GM19043 (cell line): ENCODE results near the gene SH3BGRL.
"Not testable (repeated sequence)": the region's sequence is repeated elsewhere in the genome, so short reads cannot be mapped to it uniquely, and the experiment has no call there.

Source experiments
- ATAC-seq: cut with Tn5 transposase; IDR thresholded peaks from one replicate; pipeline ENCODE4 v1.9.1; 2021; ENCODE audit warnings: low read depth; ENCODE audit not compliant: unreplicated experiment

SH3BGRL gene

DNA sequence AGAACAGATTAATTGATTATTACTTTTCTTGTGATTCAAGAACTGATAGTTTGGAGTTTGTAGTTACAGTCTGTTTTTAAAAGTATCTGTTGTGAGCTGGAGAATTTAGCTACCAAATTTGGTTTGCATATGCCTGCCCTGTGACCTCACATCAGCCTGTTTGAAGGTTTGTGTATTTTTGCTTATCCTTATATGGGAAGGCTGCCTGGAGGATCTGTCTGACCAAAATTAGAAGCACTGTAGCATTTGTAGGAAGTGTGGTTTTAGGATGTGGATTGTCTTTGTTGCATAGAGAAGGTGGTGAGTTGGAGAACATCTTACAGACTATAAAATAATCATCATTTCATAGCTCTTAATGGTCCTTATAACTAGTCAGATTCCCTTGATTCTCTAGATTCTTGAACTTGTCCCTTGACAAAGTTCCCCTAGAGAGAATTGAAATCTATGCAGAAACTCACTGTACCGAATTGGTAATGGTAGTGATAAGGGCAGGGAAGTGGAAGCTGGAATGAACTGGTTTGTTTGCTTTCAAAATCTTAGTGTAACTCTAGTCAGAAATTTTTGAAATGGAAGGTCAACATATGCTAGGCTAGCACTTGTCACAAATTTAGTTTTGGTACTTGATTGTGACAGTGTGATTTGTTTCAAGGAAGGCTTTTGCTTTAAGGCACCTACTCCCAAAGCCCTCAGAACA is 57.3 kb downstream of the SH3BGRL start:
- no peak for ATAC-seq

DNA sequence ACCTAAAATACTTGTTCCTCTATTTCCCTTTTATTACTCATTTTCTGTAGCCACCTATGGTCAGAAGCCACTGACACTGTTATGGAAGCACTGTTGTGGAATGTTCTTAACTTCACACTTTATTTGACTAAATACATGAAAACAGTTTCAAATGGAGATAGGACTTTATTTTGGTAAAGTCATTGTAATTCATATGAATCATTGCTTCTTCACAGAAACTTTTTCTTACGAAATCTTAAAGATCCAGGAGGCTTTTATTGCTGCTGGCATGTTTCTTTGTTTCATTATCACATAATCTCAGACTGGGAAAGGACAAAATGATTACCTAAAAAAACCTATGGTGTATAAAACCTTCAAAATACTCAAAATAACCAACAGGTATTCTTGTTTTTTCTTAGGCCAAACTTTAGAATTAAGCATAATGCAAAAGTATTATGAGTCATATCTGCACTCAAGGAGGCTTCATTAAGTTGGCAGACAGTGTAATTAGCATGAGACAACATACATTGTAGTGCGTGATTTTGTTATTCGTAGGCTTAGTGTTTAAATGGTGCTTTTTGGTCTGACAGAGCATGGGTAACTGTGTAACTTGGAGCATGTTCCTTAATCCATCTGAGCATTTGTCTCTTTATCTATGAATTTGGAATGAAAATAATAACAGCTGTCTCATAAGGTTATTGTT is 58.0 kb downstream of the SH3BGRL start:
- no peak for ATAC-seq

DNA sequence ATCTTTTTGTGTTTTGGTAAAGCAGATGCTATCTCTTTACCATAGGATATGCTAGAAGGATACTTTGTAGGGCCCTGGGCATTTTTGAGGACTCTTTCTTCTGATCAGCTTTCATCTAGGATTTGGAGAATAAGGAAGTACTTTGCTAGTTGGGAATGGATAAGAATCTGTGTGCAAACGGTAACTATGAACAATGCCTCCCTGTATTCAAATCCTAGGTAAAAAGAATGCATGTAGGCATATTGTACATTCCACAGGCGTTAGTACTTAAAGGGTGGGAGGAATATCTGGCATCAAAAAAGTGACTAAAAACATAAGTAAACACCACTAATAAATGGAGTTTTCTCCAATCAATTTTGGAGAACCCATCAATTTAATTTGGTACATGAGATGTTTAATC is 59.7 kb downstream of the SH3BGRL start:
- ATAC-seq = no peak

DNA sequence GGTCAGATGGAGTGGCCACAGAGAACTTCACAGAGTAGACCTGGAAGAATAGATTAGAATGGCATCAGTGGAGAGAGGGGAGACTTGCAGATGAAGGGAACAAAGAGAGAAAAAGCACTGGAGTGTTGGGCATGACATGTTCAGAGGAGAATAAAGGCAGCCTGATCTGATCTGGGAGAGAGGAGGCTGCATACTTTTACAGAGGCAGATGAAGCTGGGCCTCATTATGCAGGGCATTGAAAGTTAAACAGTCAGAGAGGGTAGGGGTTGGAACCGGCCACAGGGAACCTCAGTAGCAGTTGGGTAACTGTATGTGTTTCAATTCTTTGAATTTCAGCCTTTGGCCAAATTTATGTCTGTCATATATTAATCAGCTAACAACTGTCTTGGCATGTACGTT is 61.2 kb downstream of the SH3BGRL start:
- ATAC-seq = no peak

DNA sequence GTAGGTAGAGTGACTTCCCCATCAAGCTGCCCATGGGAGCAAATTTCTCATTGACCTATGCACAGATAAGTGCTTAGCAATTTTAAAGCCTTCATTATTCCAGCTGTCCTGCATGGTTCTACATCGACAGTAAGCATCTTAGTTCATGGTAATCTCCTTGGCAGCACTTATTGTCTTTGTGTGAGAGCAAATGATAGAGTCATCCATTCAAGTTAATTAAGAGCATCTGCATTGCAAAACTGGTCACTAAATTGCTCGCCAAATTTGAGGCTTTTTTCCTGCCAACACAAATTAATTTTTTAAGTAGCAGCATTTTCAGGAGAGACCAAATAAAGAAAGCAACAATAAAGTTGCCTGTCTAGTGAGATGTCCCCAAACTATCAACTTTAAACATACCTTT is 76.7 kb downstream of the SH3BGRL start:
- ATAC-seq = no peak

DNA sequence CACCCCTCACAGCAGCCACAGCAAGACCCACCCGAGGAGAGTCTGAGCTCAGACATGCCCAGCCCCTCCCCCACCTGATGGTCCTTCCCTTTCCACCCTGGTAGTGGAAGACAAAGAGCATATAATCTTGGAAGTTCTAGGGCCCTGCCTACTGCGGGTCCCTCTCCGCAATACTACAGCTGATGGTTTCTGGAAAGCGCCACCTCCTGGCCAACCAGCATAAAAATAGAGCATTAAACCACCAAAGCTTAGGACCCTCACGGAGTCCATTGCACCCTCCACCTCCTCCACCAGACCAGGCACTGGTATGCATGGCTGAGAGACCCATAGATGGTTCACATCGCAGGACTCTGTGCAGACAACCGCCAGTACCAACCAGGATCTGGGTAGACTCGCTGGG is 78.2 kb downstream of the SH3BGRL start:
- ATAC-seq = no peak

DNA sequence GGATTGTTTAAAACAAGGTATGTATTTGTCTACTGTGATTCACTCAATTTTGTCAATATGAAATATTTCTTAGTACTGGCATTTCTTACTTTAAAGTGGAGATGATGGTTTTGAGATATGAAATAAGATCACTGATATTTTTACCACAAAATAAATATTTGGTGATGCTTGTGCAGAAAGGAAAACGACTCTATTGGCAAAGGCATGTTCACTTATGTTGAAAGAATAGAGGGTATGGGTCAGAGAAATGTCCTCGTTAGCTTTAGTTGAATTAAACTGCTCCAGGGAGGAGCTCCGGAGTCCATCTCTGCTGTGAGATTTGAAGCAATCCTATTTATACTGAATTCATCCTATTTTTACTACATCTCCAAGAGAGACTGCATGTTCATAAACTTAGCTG is 84.2 kb downstream of the SH3BGRL start:
- ATAC-seq = no peak

DNA sequence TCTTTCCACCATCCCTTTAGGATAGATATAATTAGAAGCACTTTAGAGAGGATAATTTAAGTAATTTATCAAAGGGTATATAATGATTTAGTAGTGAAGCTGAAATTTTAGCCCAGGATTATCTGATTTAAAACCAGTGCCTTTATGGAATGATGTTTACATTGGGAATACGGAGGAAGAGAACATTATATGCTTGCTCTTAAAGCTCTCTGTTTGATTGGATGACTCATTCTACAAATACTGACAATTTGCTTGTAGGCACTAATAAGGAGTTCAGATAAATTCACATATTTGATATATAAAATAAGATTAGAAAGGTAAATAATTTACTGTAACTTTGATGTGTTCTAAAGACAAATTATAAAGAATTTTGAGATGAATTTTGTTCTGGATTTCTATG is 84.7 kb downstream of the SH3BGRL start:
- ATAC-seq = no peak

DNA sequence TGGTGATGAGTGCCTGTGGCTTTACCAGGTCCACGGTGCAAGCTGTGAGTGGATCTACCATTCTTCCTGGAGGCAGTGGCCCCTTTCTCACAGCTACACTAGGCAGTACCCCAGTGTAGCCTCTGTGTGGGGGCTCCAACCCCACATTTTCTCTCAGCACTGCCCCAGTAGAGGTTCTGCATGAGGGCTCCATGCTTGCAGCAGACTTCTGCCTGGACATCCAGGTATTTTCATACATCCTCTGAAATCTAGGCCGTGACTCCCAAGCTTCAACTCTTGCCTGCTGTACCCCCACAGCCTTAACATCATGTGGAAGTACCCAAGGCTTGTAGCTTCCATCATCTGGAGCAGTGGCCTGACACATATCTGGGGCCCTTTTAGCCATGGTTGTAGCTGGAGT is 90.1 kb downstream of the SH3BGRL start:
- no peak for ATAC-seq

DNA sequence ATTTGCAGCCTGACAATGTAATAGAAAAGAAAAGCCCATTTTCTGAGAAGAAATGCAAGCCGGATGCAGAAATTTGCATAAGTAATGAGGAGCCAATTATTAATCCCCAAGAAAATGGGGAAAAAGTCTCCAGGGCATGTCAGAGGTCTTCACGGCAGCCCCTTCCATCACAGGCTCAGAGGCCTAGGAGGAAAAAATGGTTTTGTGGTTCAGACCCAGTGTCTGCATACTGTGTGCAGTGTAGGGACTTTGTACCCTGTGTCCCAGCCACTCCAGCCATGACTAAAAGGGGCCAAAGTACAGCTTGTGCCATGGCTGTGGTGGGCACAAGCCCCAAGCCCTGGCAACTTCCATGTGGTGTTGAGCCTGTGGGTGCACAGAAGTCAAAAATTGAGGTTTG is 92.2 kb downstream of the SH3BGRL start:
- ATAC-seq = no peak

DNA sequence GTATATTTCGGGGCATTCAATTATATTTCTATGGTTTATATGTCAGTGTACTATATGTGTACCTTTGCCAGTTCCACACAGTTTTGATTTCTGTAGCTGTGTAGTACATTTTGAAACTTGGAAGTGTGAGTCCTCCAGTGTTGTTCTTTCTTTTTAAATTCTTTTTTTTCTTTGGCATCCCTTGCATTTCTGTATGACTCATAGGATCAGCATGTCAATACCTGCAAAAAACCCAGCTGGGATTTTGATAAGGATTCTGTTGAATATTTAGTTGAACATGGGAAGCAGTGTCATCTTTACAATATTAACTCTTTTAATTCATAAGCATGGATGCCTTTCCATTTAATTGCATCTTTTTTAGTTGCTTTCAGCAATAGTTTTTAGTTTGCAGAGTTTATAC is 100.0 kb downstream of the SH3BGRL start:
- ATAC-seq = no peak

DNA sequence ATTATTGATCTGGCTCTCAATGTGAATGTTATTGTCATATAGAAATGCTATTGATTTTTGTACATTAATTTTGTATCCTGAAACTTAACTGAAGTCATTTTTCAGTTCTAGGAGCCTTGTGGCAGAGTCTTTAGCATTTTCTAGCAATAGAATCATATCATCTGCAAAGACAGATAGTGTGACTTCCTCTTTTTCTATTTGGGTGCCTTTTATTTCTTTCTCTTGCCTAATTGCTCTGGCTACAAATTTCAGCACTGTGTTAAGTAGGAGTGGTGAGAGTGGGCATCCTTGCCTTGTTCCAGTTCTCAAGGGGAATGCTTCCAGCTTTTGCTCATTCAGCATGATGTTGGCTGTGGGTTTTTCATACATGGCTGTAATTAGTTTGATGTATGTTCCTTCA is 102.7 kb downstream of the SH3BGRL start:
- ATAC-seq = no peak

DNA sequence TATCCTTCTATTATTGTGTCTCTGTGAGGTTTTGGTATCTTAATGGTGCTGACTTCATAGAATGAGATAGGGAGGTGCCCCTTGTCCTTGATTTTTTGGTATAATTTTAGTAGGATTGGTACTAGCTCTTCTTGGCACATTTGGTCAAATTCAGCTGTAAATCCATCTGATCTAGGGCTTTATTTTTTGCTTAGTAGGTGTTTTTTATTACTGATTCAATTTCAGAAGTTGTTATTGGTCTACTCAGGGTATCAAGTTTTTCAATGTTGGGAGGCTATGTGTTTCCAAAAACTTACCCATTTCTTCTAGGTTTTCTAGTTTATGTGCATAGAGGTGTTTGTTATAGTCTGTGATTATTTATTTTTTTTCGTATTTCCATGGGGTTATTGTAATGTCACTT is 103.3 kb downstream of the SH3BGRL start:
- ATAC-seq = no peak

DNA sequence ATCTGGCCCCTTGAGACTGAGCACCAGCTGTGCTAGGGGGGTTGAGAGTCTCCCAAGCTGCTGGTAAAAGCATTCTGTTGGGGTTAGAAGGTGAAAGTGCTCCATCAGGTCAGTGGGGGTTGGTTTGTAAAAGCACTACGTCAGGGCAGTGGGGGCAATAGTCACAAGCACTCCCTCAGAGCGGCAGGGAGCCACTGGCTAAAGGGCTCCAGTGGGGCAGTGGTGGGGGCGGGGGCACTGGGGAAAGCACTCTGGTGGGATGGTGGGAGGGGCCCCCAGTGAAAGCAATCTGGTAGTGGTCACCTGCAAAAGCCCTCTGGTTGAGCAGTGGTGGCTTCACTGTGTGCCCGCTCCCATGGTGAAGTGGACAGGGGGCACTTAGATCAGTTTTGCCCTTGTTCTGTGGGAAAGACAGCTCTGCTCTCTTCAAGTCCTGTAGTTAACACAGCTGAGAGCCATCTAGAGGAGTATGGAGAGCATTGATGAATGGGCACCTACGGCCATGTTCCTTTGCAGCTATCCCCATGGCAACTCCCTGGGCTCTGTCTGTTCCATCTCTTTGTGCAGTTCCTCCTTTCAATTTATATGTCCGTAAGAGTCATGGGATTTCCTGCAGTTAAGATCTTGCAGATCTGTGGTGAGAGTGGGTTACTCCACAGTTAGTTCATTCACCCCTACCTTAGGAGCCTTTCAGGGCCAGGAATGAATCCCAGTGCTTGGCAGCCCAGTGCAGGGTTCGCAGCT is 106.4 kb downstream of the SH3BGRL start:
- no peak for ATAC-seq

DNA sequence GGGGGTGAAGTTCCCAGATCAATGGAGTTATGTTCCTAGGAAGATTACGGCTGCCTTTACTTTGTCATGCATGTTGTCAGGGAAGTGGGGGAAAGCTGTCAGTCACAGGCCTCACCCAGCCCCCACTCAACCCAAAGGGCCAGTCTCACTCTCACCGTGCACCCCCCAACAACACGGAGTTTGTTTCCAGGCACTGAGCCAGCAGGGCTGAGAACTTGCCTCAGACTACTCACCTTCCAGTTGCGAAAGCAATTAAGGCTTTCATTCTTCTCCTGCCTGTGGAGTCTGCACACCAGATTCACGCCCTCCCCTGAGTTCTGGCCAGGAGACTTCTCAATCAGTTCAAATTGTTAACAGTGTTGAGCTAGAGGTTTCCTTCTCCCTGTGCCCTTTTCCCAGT is 114.3 kb downstream of the SH3BGRL start:
- no peak for ATAC-seq

DNA sequence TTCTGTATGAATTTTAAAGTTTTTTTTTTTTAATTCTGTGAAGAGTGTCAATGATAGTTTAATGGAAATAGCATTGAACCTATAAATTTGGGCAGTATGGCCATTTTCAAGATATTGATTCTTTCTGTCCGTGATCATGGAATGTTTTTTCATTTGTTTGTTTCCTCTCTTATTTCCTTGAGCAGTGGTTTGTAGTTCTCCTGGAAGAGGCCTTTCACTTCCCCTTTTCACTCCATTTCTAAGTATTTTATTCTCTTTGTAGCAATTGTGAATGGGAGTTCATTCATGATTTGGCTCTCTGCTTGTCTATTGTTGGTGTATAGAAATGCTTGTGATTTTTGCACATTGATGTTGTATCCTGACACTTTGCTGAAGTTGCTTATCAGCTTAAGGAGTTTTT is 129.8 kb downstream of the SH3BGRL start:
- ATAC-seq = not testable (repeated sequence)

DNA sequence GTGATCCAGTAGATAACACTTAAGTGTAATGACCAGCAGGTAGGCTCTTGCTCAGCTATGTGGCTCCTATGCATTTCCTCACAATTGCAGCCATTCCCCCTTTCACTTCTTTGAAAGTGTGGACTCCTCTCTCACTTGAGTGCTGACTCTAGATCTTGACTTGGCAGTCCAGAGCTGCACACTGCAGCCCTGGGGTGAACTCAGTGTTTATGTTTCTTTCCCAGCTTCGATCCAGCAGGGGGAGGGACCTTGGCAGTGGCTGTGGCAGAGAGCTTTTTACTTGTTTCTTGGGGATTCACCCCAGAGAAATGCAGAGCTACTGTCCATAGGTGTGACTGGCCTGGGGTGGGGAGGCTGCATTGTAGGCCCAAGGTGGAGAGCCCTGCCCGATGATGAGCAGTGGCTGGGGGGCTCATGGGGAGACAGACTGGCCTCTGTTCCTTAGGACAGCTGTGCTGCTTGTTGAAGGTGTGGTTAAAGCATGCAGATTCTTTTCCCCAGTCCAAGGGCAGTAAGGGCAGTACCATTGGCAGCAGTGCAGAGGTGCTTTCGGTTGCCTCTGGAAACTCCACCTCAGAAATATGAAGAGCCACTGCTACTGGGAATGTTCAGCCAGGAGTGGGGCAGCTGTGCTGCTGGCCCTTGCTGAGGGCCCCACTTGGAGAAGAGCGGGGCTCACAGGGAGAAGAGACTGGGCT is 134.7 kb downstream of the SH3BGRL start:
- ATAC-seq = no peak

DNA sequence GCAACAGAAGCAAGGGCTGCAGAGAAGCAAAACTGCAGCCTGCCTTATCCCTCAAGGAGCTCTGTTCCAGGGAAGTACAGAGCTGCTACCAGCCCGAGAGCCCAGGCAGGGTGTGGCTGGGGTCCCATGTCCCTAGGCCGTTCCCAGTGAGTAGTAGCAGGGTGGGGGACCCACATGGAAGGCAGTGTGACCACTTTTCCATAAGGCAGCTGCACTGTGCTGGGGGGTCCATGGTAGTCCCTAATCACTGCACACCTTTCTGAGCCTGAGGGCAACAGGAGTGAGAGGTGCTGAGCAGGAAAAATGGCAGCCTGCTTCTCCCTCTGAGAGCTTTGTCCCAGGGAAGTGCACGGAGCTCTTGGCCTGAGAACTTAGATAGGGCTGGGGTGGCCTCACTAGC is 135.9 kb downstream of the SH3BGRL start:
- ATAC-seq = no peak

DNA sequence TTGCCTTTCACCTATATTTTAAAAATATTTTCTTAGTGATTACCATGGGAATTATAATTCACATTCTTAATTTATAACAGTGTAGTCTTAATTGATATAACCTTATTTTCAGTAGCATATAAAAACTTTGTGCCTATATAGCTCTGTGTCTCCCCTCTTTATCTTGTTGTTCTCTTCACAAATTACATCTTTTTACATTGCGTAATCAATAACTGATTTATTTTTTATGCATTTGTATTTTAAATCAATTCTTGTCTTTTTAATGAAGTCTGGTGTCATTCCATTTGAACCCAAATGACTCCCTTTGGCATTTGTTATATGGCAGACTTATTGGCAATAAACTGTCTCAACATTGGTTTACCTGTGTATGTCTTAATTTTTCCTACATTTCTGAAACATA is 137.0 kb downstream of the SH3BGRL start:
- ATAC-seq = no peak

DNA sequence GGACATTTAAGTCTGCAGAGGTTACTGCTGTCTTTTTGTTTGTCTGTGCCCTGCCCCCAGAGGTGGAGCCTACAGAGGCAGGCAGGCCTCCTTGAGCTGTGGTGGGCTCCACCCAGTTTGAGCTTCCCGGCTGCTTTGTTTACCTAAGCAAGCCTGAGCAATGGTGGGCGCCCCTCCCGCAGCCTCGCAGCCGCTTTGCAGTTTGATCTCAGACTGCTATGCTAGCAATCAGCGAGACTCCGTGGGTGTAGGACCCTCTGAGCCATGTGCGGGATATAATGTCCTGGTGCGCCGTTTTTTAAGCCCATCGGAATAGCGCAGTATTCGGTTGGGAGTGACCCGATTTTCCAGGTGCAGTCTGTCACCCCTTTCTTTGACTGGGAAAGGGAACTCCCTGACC is 143.4 kb downstream of the SH3BGRL start:
- ATAC-seq = not testable (repeated sequence)
